Mucosa of stomach (tissue), 1 donor: ENCODE measurements around the gene QRICH1.
"Not testable (repeated sequence)": the region's sequence is repeated elsewhere in the genome, so short reads cannot be mapped to it uniquely, and the experiment has no call there.

Experiments
- H3K27me3 ChIP-seq: one replicate; pipeline ENCODE4 v1.7.0; 2013; ENCODE audit warnings: mild to moderate bottlenecking, low read length; ENCODE audit not compliant: control insufficient read depth, insufficient read depth
- H3K36me3 ChIP-seq: one replicate; pipeline ENCODE4 v1.7.0; 2013; ENCODE audit warnings: low read length; ENCODE audit not compliant: control insufficient read depth, insufficient read depth
- H3K4me1 ChIP-seq: one replicate; pipeline ENCODE4 v1.7.0; 2013; ENCODE audit warnings: mild to moderate bottlenecking, low read length; ENCODE audit not compliant: control insufficient read depth, insufficient read depth
- H3K4me3 ChIP-seq: one replicate; pipeline ENCODE4 v1.7.0; 2013; ENCODE audit warnings: low read length
- H3K9ac ChIP-seq: one replicate; pipeline ENCODE4 v1.7.0; 2013; ENCODE audit warnings: mild to moderate bottlenecking, low read length, moderate library complexity
- H3K9me3 ChIP-seq: one replicate; pipeline ENCODE4 v1.7.0; 2013; ENCODE audit warnings: mild to moderate bottlenecking, low read length, moderate library complexity; ENCODE audit not compliant: control insufficient read depth
- donor health status: Pancreatic carcinoma.

QRICH1 gene

GRCh38 chr3:49008627-49009026 is 85.2 kb downstream of the QRICH1 start:
- H3K4me3 ChIP-seq = not testable (repeated sequence)
- H3K9ac ChIP-seq = peak overlapping the region; percentile 1

GRCh38 chr3:49007771-49008528 is 85.9 kb downstream of the QRICH1 start:
- peak overlapping the region; percentile 94 for H3K4me3 ChIP-seq

More at GRCh38 chr3:49008627-49009026, 85.2 kb downstream of the QRICH1 start:
- not testable (repeated sequence) for H3K27me3 ChIP-seq, H3K9me3 ChIP-seq
- peaks cover 13% of the 10 kb centered on the region for H3K36me3 ChIP-seq
- H3K4me1 ChIP-seq = peaks cover 48% of the 10 kb centered on the region

GRCh38 chr3:49007068-49007770 is 86.7 kb downstream of the QRICH1 start, which contains the start of gene WDR6:
Gene WDR6, plus strand, starts transcription at chr3:49007391. Its CDS starts 41 bp downstream, at chr3:49007432.
- H3K9me3 ChIP-seq = no peaks in the 10 kb centered on the region

More at GRCh38 chr3:49007771-49008528, 85.9 kb downstream of the QRICH1 start:
- Histone ChIP-seq H3K4me1 (peaks cover 44% of the 10 kb centered on the region), H3K36me3 (peaks cover 6% of the 10 kb centered on the region), H3K9me3 (no peaks in the 10 kb centered on the region), H3K9ac (peak overlapping the region; percentile 94), H3K27me3 (no peaks in the 10 kb centered on the region)

GRCh38 chr3:49006408-49007067 is 87.3 kb downstream of the QRICH1 start:
- H3K9ac ChIP-seq = peak overlapping the region; percentile 94
- peaks cover 44% of the 10 kb centered on the region for H3K4me1 ChIP-seq
- peak overlapping the region; percentile 94 for H3K4me3 ChIP-seq
- H3K27me3 ChIP-seq = no peaks in the 10 kb centered on the region
- H3K36me3 ChIP-seq = no peaks in the 10 kb centered on the region
- H3K9me3 ChIP-seq = no peaks in the 10 kb centered on the region

More at GRCh38 chr3:49007068-49007770, 86.7 kb downstream of the QRICH1 start, which contains the start of gene WDR6:
- H3K27me3 ChIP-seq = no peaks in the 10 kb centered on the region
- H3K4me1 ChIP-seq = peaks cover 44% of the 10 kb centered on the region
- no peaks in the 10 kb centered on the region for H3K36me3 ChIP-seq
- peak within 1 kb of the TSS; percentile 94 for H3K4me3 ChIP-seq
- H3K9ac ChIP-seq = peak within 1 kb of the TSS; percentile 94

- Histone ChIP-seq H3K4me1 (peaks cover 44% of the 10 kb centered on the region), H3K27me3 (no peaks in the 10 kb centered on the region), H3K4me3 (peak overlapping the region; percentile 94), H3K9me3 (no peaks in the 10 kb centered on the region), H3K9ac (no peak overlapping the region), H3K36me3 (no peaks in the 10 kb centered on the region)
Measured at GRCh38 chr3:49005998-49006397, 87.9 kb downstream of the QRICH1 start.

GRCh38 chr3:49005303-49005680 is 88.6 kb downstream of the QRICH1 start:
- H3K27me3 ChIP-seq = no peaks in the 10 kb centered on the region
- H3K4me3 ChIP-seq = no peak overlapping the region
- no peaks in the 10 kb centered on the region for H3K36me3 ChIP-seq
- no peak overlapping the region for H3K9ac ChIP-seq
- H3K9me3 ChIP-seq = no peaks in the 10 kb centered on the region
- H3K4me1 ChIP-seq = peaks cover 44% of the 10 kb centered on the region

- H3K27me3 ChIP-seq = no peaks in the 10 kb centered on the region
- H3K9me3 ChIP-seq = no peaks in the 10 kb centered on the region
- H3K36me3 ChIP-seq = no peaks in the 10 kb centered on the region
- H3K9ac ChIP-seq = no peak overlapping the region
- H3K4me1 ChIP-seq = peaks cover 44% of the 10 kb centered on the region
- H3K4me3 ChIP-seq = no peak overlapping the region
Measured at GRCh38 chr3:49004352-49005302, 89.2 kb downstream of the QRICH1 start.

GRCh38 chr3:49001155-49001554 is 92.7 kb downstream of the QRICH1 start:
- no peaks in the 10 kb centered on the region for H3K27me3 ChIP-seq
- no peak overlapping the region for H3K9ac ChIP-seq
- no peaks in the 10 kb centered on the region for H3K9me3 ChIP-seq
- H3K4me1 ChIP-seq = peaks cover 31% of the 10 kb centered on the region
- H3K36me3 ChIP-seq = no peaks in the 10 kb centered on the region
- no peak overlapping the region for H3K4me3 ChIP-seq

- H3K9me3 ChIP-seq = no peaks in the 10 kb centered on the region
- no peak overlapping the region for H3K9ac ChIP-seq
- H3K4me1 ChIP-seq = peaks cover 13% of the 10 kb centered on the region
- no peaks in the 10 kb centered on the region for H3K27me3 ChIP-seq
- H3K4me3 ChIP-seq = no peak overlapping the region
- no peaks in the 10 kb centered on the region for H3K36me3 ChIP-seq
Measured at GRCh38 chr3:48999085-48999858, 94.6 kb downstream of the QRICH1 start.

- peak overlapping the region; percentile 25 for H3K9ac ChIP-seq
- H3K4me1 ChIP-seq = peaks cover 6% of the 10 kb centered on the region
- H3K27me3 ChIP-seq = no peaks in the 10 kb centered on the region
- no peak overlapping the region for H3K4me3 ChIP-seq
- no peaks in the 10 kb centered on the region for H3K36me3 ChIP-seq
- H3K9me3 ChIP-seq = no peaks in the 10 kb centered on the region
Measured at GRCh38 chr3:48997714-48998637, 95.9 kb downstream of the QRICH1 start.
